ENCODE results near the gene KRTAP9-8. TPM values are rescaled to one million over a fixed set of nuclear protein-coding genes. Genes with fewer than 3 reads are reported as not detected.
"Not testable (repeated sequence)": the region's sequence is repeated elsewhere in the genome, so short reads cannot be mapped to it uniquely, and the experiment has no call there.

The KRTAP9-8 gene
- total RNA-seq, 1 experiment from 2014 or later: not detected

- Histone ChIP-seq H3K9ac (ENCODE audit: low read length) (no peak within 1 kb of the TSS), H3K4me3 (replicated peaks in 1 of 2; ENCODE audit: low read depth in 1 of 2, low read length in 2 of 2) (no peak within 1 kb of the TSS), H4K20me1 (ENCODE audit: insufficient read depth) (no peaks in the 10 kb centered on the region), H3K27ac (ENCODE audit: low read depth, low read length) (no peak within 1 kb of the TSS), H3K9me2 (ENCODE audit: insufficient read depth) (no peaks in the 10 kb centered on the region), H3K9me3 (ENCODE audit: control insufficient read depth in 1 of 2, insufficient read depth in 1 of 2, low read depth in 1 of 2, low read length in 2 of 2) (no peaks in the 10 kb centered on the region), H2AFZ (ENCODE audit: low read depth, low read length, poor library complexity, severe bottlenecking) (no peak within 1 kb of the TSS), H3K4me2 (ENCODE audit: low read length) (no peak within 1 kb of the TSS), H3K79me2 (ENCODE audit: insufficient read depth, low read length) (no peaks in the 10 kb centered on the region), H3K27me3 (ENCODE audit: insufficient read depth, low read length) (no peaks in the 10 kb centered on the region), H3K4me1 (ENCODE audit: control insufficient read depth in 1 of 2, insufficient read depth in 2 of 2, low read length in 2 of 2) (no peaks in the 10 kb centered on the region), H3K36me3 (ENCODE audit: control insufficient read depth in 1 of 2, insufficient read depth in 2 of 2, low read length in 2 of 2) (no peaks in the 10 kb centered on the region)
- intact Hi-C loops (cut with micrococcal nuclease): no loop called here
- POLR2A ChIA-PET: no interaction called here
- DNase-seq (ENCODE audit: low read depth, low spot score): no peak
- CTCF ChIA-PET: no interaction called here
- RAD21 ChIA-PET (ENCODE audit: low non-redundant PET in 1 of 2, low total read pairs in 2 of 2, uncharacterized antibody in 2 of 2, unreplicated experiment in 2 of 2): no interaction called here
- ATAC-seq: no peak
- TF ChIP-seq TCF7L2 (IDR thresholded peaks at IDR 0.05; ENCODE audit: borderline replicate concordance, extremely low read depth, insufficient read depth, insufficient read length) (no peak), SP1 (IDR thresholded peaks at IDR 0.05; ENCODE audit: low read depth) (no peak), ATF3 (IDR thresholded peaks at IDR 0.05) (no peak), EZH2phosphoT487 (IDR thresholded peaks at IDR 0.05; ENCODE audit: borderline replicate concordance) (no peak), CBX3 (IDR thresholded peaks at IDR 0.05; ENCODE audit: low read depth) (no peak), JUND (IDR thresholded peaks at IDR 0.05) (no peak), SIN3A (IDR thresholded peaks at IDR 0.05; ENCODE audit: low read depth) (no peak)
- BruUV-seq (replicated peaks): no TSS peak
These were observed 27.3 kb downstream of the KRTAP9-8 start, which contains the start of gene KRTAP9-6 for GRCh38 chr17:41265078-41265477. TSS of gene KRTAP9-6 (plus strand) at chr17:41265378. CDS start at chr17:41265378, 0 bp downstream.

GRCh38 chr17:41267711-41268110 is 29.9 kb downstream of the KRTAP9-8 start:
- H3K4me2 ChIP-seq (ENCODE audit: low read length): no peak overlapping the region
- no peak overlapping the region for H3K4me3 ChIP-seq (replicated peaks in 1 of 2; ENCODE audit: low read depth in 1 of 2, low read length in 2 of 2)
- no TSS peak for BruUV-seq (replicated peaks)
- ATAC-seq (no peak), DNase-seq (ENCODE audit: low read depth, low spot score) (no peak)
- ChIA-PET CTCF (no interaction called here), RAD21 (ENCODE audit: low non-redundant PET in 1 of 2, low total read pairs in 2 of 2, uncharacterized antibody in 2 of 2, unreplicated experiment in 2 of 2) (no interaction called here), POLR2A (no interaction called here)
- no peak overlapping the region for H3K9ac ChIP-seq (ENCODE audit: low read length)
- H3K27me3 ChIP-seq (ENCODE audit: insufficient read depth, low read length): no peaks in the 10 kb centered on the region
- no peaks in the 10 kb centered on the region for H4K20me1 ChIP-seq (ENCODE audit: insufficient read depth)
- H3K9me2 ChIP-seq (ENCODE audit: insufficient read depth): no peaks in the 10 kb centered on the region
- H3K4me1 ChIP-seq (ENCODE audit: control insufficient read depth in 1 of 2, insufficient read depth in 2 of 2, low read length in 2 of 2): no peaks in the 10 kb centered on the region
- H3K36me3 ChIP-seq (ENCODE audit: control insufficient read depth in 1 of 2, insufficient read depth in 2 of 2, low read length in 2 of 2): no peaks in the 10 kb centered on the region
- intact Hi-C loops (cut with micrococcal nuclease): no loop called here
- no peak overlapping the region for H3K27ac ChIP-seq (ENCODE audit: low read depth, low read length)
- TF ChIP-seq CTCF (IDR thresholded peaks at IDR 0.05 in 2 of 3, conservative IDR thresholded peaks at IDR 0.05 in 1 of 3; ENCODE audit: borderline replicate concordance in 1 of 3, insufficient read depth in 1 of 3, low read depth in 2 of 3, low read length in 2 of 3) (no peak), RAD21 (IDR thresholded peaks at IDR 0.05; ENCODE audit: low read depth) (no peak), ATF3 (IDR thresholded peaks at IDR 0.05) (no peak)
- H2AFZ ChIP-seq (ENCODE audit: low read depth, low read length, poor library complexity, severe bottlenecking): no peak overlapping the region
- no peaks in the 10 kb centered on the region for H3K79me2 ChIP-seq (ENCODE audit: insufficient read depth, low read length)
- no peaks in the 10 kb centered on the region for H3K9me3 ChIP-seq (ENCODE audit: control insufficient read depth in 1 of 2, insufficient read depth in 1 of 2, low read depth in 1 of 2, low read length in 2 of 2)

GRCh38 chr17:41271323-41271722 is 33.5 kb downstream of the KRTAP9-8 start:
- H3K4me1 ChIP-seq (ENCODE audit: control insufficient read depth in 1 of 2, insufficient read depth in 2 of 2, low read length in 2 of 2); CTCF ChIA-PET; H3K27ac ChIP-seq (ENCODE audit: low read depth, low read length); BruUV-seq (replicated peaks); H3K27me3 ChIP-seq (ENCODE audit: insufficient read depth, low read length); H3K4me3 ChIP-seq (replicated peaks in 1 of 2; ENCODE audit: low read depth in 1 of 2, low read length in 2 of 2); H3K4me2 ChIP-seq (ENCODE audit: low read length); DNase-seq (ENCODE audit: low read depth, low spot score); RAD21 ChIA-PET (ENCODE audit: low non-redundant PET in 1 of 2, low total read pairs in 2 of 2, uncharacterized antibody in 2 of 2, unreplicated experiment in 2 of 2); H3K36me3 ChIP-seq (ENCODE audit: control insufficient read depth in 1 of 2, insufficient read depth in 2 of 2, low read length in 2 of 2); H3K79me2 ChIP-seq (ENCODE audit: insufficient read depth, low read length); intact Hi-C loops (cut with micrococcal nuclease); H3K9ac ChIP-seq (ENCODE audit: low read length); H3K9me2 ChIP-seq (ENCODE audit: insufficient read depth); H3K9me3 ChIP-seq (ENCODE audit: control insufficient read depth in 1 of 2, insufficient read depth in 1 of 2, low read depth in 1 of 2, low read length in 2 of 2); POLR2A ChIA-PET; ATAC-seq; H4K20me1 ChIP-seq (ENCODE audit: insufficient read depth); H2AFZ ChIP-seq (ENCODE audit: low read depth, low read length, poor library complexity, severe bottlenecking): not testable (repeated sequence)

Measured in HCT116 (cell line).